Liver (tissue), 3 donors: Measurements from ENCODE around the gene FLNC.

ENCODE experiments used
- ATF3 ChIP-seq: IDR thresholded peaks from 2 replicates; pipeline ENCODE4 v1.6.1; 2016; ENCODE audit warnings: antibody characterized with exemption
- CTCF ChIP-seq: fragments of 150-350 bp; IDR thresholded peaks from 2 replicates; pipeline ENCODE4 v1.5.1; 2017; ENCODE audit warnings: improper control_type of control experiment, low read depth, low read length; ENCODE audit not compliant: missing input control
- GABPA ChIP-seq, 2 donors: IDR thresholded peaks in 1 of 2; conservative IDR thresholded peaks in 1 of 2; 2 replicates each; pipeline ENCODE4 v1.6.1; 2016; ENCODE audit warnings: antibody characterized with exemption in 2 of 2, mild to moderate bottlenecking in 1 of 2, moderate library complexity in 1 of 2
- MAX ChIP-seq: IDR thresholded peaks from 2 replicates; pipeline ENCODE4 v1.6.1; 2016; ENCODE audit warnings: antibody characterized with exemption
- RAD21 ChIP-seq, 2 donors: IDR thresholded peaks; 2 replicates each; pipeline ENCODE4 v1.6.1; 2016; ENCODE audit warnings: antibody characterized with exemption in 2 of 2, mild to moderate bottlenecking in 2 of 2
- REST ChIP-seq: IDR thresholded peaks from 2 replicates; pipeline ENCODE4 v1.6.1; 2016; ENCODE audit warnings: antibody characterized with exemption, mild to moderate bottlenecking
- RXRA ChIP-seq, 2 donors: IDR thresholded peaks; 2 replicates each; pipeline ENCODE4 v1.6.1; 2017 to 2018; ENCODE audit warnings: antibody characterized with exemption in 2 of 2, mild to moderate bottlenecking in 1 of 2
- SP1 ChIP-seq: IDR thresholded peaks from 2 replicates; pipeline ENCODE4 v1.6.1; 2018; ENCODE audit warnings: antibody characterized with exemption, mild to moderate bottlenecking
- TAF1 ChIP-seq: conservative IDR thresholded peaks from 2 replicates; pipeline ENCODE4 v1.6.1; 2016; ENCODE audit warnings: antibody characterized with exemption, mild to moderate bottlenecking
- YY1 ChIP-seq: IDR thresholded peaks from 2 replicates; pipeline ENCODE4 v1.6.1; 2016; ENCODE audit warnings: antibody characterized with exemption, mild to moderate bottlenecking
- ZBTB33 ChIP-seq: IDR thresholded peaks from 2 replicates; pipeline ENCODE4 v1.6.1; 2016; ENCODE audit warnings: antibody characterized with exemption
- donor health status: healthy.
- donor health status: healthy.

- no peak for TF ChIP-seq CTCF
- TF ChIP-seq ZBTB33 = no peak
- TF ChIP-seq ATF3 = no peak
- TF ChIP-seq REST = no peak
- TF ChIP-seq RAD21 (IDR thresholded peaks at IDR 0.05) = no peak
- no peak for TF ChIP-seq GABPA (IDR thresholded peaks at IDR 0.05 in 1 of 2, conservative IDR thresholded peaks at IDR 0.05 in 1 of 2)
- TF ChIP-seq TAF1 = no peak
- no peak for TF ChIP-seq RXRA (IDR thresholded peaks at IDR 0.05)
- TF ChIP-seq MAX = no peak
- no peak for TF ChIP-seq SP1
- no peak for TF ChIP-seq YY1
Measured at GRCh38 chr7:128792471-128793180, 37.6 kb upstream of the FLNC start.
